H9 (cell line): ENCODE results near the gene MRPL23. TPM values are rescaled to one million over a fixed set of nuclear protein-coding genes. Genes with fewer than 3 reads are reported as not detected.

ENCODE experiments used
- DNase-seq: peaks from one replicate; pipeline ENCODE4 v3.0.0-alpha.2; 2017
- H2AFZ ChIP-seq: one replicate; pipeline ENCODE4 v1.6.1; 2013; ENCODE audit warnings: mild to moderate bottlenecking, low read length, control low read depth, moderate library complexity
- H2AK5ac ChIP-seq: 2 replicates; pipeline ENCODE4 v1.6.1; 2013; ENCODE audit warnings: low read length, control low read depth, mixed read lengths; ENCODE audit not compliant: insufficient read length
- H2BK120ac ChIP-seq: one replicate; pipeline ENCODE4 v1.6.1; 2013; ENCODE audit warnings: low read depth, mild to moderate bottlenecking, low read length, control low read depth, inconsistent platforms; ENCODE audit not compliant: poor library complexity, severe bottlenecking
- H2BK12ac ChIP-seq: 2 replicates; pipeline ENCODE4 v1.6.1; 2013; ENCODE audit warnings: low read length, control low read depth, mixed read lengths, low read depth; ENCODE audit not compliant: insufficient read length
- H2BK15ac ChIP-seq: 2 replicates; pipeline ENCODE4 v1.6.1; 2013; ENCODE audit warnings: low read depth, low read length, control low read depth
- H2BK20ac ChIP-seq: one replicate; pipeline ENCODE4 v1.6.1; 2013; ENCODE audit warnings: low read depth, mild to moderate bottlenecking, low read length, control low read depth, inconsistent platforms; ENCODE audit not compliant: poor library complexity, severe bottlenecking
- H2BK5ac ChIP-seq: 2 replicates; pipeline ENCODE4 v1.6.1; 2013; ENCODE audit warnings: low read length, control low read depth, mixed read lengths; ENCODE audit not compliant: insufficient read length
- H3K14ac ChIP-seq: 2 replicates; pipeline ENCODE4 v1.6.1; 2013; ENCODE audit warnings: low read length, control low read depth; ENCODE audit not compliant: insufficient read depth
- H3K18ac ChIP-seq: 2 replicates; pipeline ENCODE4 v1.6.1; 2013; ENCODE audit warnings: low read depth, mild to moderate bottlenecking, mixed read lengths, low read length, control low read depth; ENCODE audit not compliant: insufficient read length
- H3K23ac ChIP-seq: 2 replicates; pipeline ENCODE4 v1.6.1; 2013; ENCODE audit warnings: low read length, control low read depth, mixed read lengths, low read depth; ENCODE audit not compliant: insufficient read length
- H3K23me2 ChIP-seq: 2 replicates; pipeline ENCODE4 v1.6.1; 2013; ENCODE audit warnings: low read depth, mild to moderate bottlenecking, mixed read lengths, low read length, control low read depth; ENCODE audit not compliant: insufficient read length, poor library complexity, severe bottlenecking
- H3K27ac ChIP-seq: 2 replicates; pipeline ENCODE4 v1.5.1; 2013; ENCODE audit warnings: low read length, control low read depth, mixed read lengths, low read depth; ENCODE audit not compliant: insufficient read length
- H3K27me3 ChIP-seq: 2 replicates; pipeline ENCODE4 v1.6.1; 2013; ENCODE audit warnings: low read length, control low read depth, inconsistent platforms; ENCODE audit not compliant: insufficient read depth
- H3K4ac ChIP-seq: 2 replicates; pipeline ENCODE4 v1.6.1; 2013; ENCODE audit warnings: low read depth, mild to moderate bottlenecking, control low read depth, inconsistent platforms, low read length, moderate library complexity
- H3K4me1 ChIP-seq: 2 replicates; pipeline ENCODE4 v1.6.1; 2013; ENCODE audit warnings: low read length, control low read depth, inconsistent platforms; ENCODE audit not compliant: insufficient read depth
- H3K4me2 ChIP-seq: 2 replicates; pipeline ENCODE4 v1.6.1; 2013; ENCODE audit warnings: low read length, control low read depth, mixed read lengths; ENCODE audit not compliant: insufficient read length, insufficient read depth
- H3K56ac ChIP-seq: 2 replicates; pipeline ENCODE4 v1.6.1; 2013; ENCODE audit warnings: low read depth, mild to moderate bottlenecking, mixed read lengths, low read length, control low read depth; ENCODE audit not compliant: insufficient read length
- H3K79me1 ChIP-seq: 2 replicates; pipeline ENCODE4 v1.6.1; 2013; ENCODE audit warnings: low read depth, mild to moderate bottlenecking, moderate library complexity, low read length, control low read depth, inconsistent platforms; ENCODE audit not compliant: insufficient read depth, poor library complexity, severe bottlenecking
- H3K79me2 ChIP-seq: 2 replicates; pipeline ENCODE4 v1.6.1; 2013; ENCODE audit warnings: low read length, control low read depth, inconsistent platforms; ENCODE audit not compliant: insufficient read depth
- H3K9ac ChIP-seq: 2 replicates; pipeline ENCODE4 v1.6.1; 2013; ENCODE audit warnings: low read length, control low read depth, mixed read lengths; ENCODE audit not compliant: insufficient read length; ENCODE audit errors: extremely low read depth
- H3K9me3 ChIP-seq: one replicate; pipeline ENCODE4 v1.6.1; 2013; ENCODE audit warnings: low read depth, low read length, inconsistent platforms; ENCODE audit not compliant: control insufficient read depth
- H3T11ph ChIP-seq: one replicate; pipeline ENCODE4 v1.6.1; 2013; ENCODE audit warnings: mild to moderate bottlenecking, low read length, control low read depth, inconsistent platforms
- H4K20me1 ChIP-seq: one replicate; pipeline ENCODE4 v1.6.1; 2013; ENCODE audit not compliant: control insufficient read depth, insufficient read length, insufficient read depth
- H4K5ac ChIP-seq: 2 replicates; pipeline ENCODE4 v1.6.1; 2013; ENCODE audit warnings: low read depth, mild to moderate bottlenecking, mixed read lengths, low read length, control low read depth; ENCODE audit not compliant: insufficient read length
- H4K8ac ChIP-seq: replicated peaks from 2 replicates; pipeline ENCODE4 v1.6.1; 2013; ENCODE audit warnings: low read length, control low read depth, mixed read lengths, low read depth; ENCODE audit not compliant: insufficient read length
- H4K91ac ChIP-seq: 2 replicates; pipeline ENCODE4 v1.6.1; 2013; ENCODE audit warnings: low read depth, mild to moderate bottlenecking, moderate library complexity, mixed read lengths, low read length, control low read depth; ENCODE audit not compliant: insufficient read length
- H3K27ac Mint-ChIP-seq, 3 experiments: 2 replicates in 2 of 3; 3 replicates in 1 of 3; pipeline ENCODE4 v1.8.0; 2020 to 2021; ENCODE audit warnings: mixed read lengths in 3 of 3, mild to moderate bottlenecking in 1 of 3, moderate library complexity in 1 of 3
- H3K27me3 Mint-ChIP-seq: 2 replicates; pipeline ENCODE4 v1.8.0; 2021; ENCODE audit warnings: low read depth, mild to moderate bottlenecking, moderate library complexity, mixed read lengths
- H3K36me3 Mint-ChIP-seq, 3 experiments: 2 replicates in 2 of 3; 3 replicates in 1 of 3; pipeline ENCODE4 v1.8.0; 2020 to 2021; ENCODE audit warnings: low read depth in 3 of 3, mixed read lengths in 3 of 3; ENCODE audit not compliant: insufficient read depth in 1 of 3
- H3K4me1 Mint-ChIP-seq, 2 experiments: 2 replicates each; pipeline ENCODE4 v1.8.0; 2020; ENCODE audit warnings: mixed read lengths in 2 of 2
- H3K4me3 Mint-ChIP-seq, 2 experiments: 2 replicates in 1 of 2; 3 replicates in 1 of 2; pipeline ENCODE4 v1.8.0; 2020 to 2021; ENCODE audit warnings: mild to moderate bottlenecking in 2 of 2, mixed read lengths in 2 of 2, moderate library complexity in 1 of 2
- H3K9me3 Mint-ChIP-seq, 2 experiments: 2 replicates in 1 of 2; 3 replicates in 1 of 2; pipeline ENCODE4 v1.8.0; 2020; ENCODE audit warnings: mild to moderate bottlenecking in 2 of 2, mixed read lengths in 2 of 2, moderate library complexity in 1 of 2
- WGBS: extraction: QIAGEN DNeasy Blood & Tissue Kit; methylation state at CpG from one replicate; pipeline ENCODE4 v1.1.7; 2013; ENCODE audit warnings: missing lambda C conversion rate, low lambda C conversion rate, mixed read lengths; ENCODE audit not compliant: insufficient read length; ENCODE audit errors: extremely low coverage; 5-methylcytosine and 5-hydroxymethylcytosine counted together
- total RNA-seq: library from RNA; stranded (reverse); gene quantifications from 2 replicates; pipeline ENCODE4 v1.2.1, GENCODE V29; 2021
- TF ChIP-seq, protein P1 (sequence below): fragments of 200-600 bp; sonication (generic); conservative IDR thresholded peaks from 3 replicates; pipeline ENCODE4 v1.8.0; 2021; ENCODE audit warnings: antibody characterized with exemption, mild to moderate bottlenecking

The MRPL23 gene
- total RNA-seq, 1 experiment from 2014 or later: 67.3 TPM

DNA sequence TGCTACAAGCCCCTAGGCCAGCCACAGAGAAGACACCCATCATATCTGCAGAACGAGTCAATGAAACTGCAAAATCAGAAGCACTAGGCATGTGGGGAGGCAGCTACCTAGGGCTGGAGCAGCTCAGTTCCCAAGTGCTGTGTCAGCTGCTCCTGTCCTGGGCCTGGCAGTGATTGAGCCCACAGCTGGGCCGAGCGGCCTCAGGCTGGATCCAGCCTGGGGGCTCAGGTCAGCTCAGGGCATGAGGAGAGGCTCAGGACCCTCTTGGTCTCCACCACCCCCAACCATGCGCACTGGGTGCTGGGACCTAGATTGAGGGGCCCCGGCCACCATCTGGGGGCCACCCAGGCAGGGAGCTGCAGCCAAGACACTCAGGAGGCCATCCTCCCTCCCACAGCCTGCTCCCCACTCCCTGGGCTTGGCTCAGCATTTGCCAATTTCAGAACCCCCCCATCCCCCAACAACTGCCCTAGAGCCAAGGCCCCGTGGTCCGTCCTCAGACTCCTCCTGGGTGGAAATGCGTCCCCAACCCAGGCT is 30.1 kb upstream of the MRPL23 start:
- no peak overlapping the region for H3K27ac ChIP-seq
- no peak overlapping the region for H2AFZ ChIP-seq
- no peaks in the 10 kb centered on the region for H4K20me1 ChIP-seq
- H3K23me2 ChIP-seq: no peaks in the 10 kb centered on the region
- Mint-ChIP-seq H3K36me3 (no peaks in the 10 kb centered on the region; a peak in 1 of 7 replicates), H3K9me3 (peaks cover 6% of the 10 kb centered on the region in 2 experiments; a peak in 3 of 5 replicates), H3K27ac (no peak overlapping the region), H3K27me3 (peaks cover 11% of the 10 kb centered on the region), H3K4me3 (no peak overlapping the region), H3K4me1 (peaks cover 0 to 4% of the 10 kb centered on the region in 2 experiments; a peak in 1 of 4 replicates)
- no peak overlapping the region for H3K9ac ChIP-seq
- DNase-seq: no peak
- H3K4me2 ChIP-seq: no peak overlapping the region
- no peak overlapping the region for H3K18ac ChIP-seq
- H3K4me1 ChIP-seq: no peaks in the 10 kb centered on the region
- H3K14ac ChIP-seq: no peak overlapping the region
- H3K27me3 ChIP-seq: no peaks in the 10 kb centered on the region
- no peak overlapping the region for H3K56ac ChIP-seq
- no peaks in the 10 kb centered on the region for H3K9me3 ChIP-seq
- no CpG with 5 or more reads among the region's 8 CpGs for WGBS
- H3K79me2 ChIP-seq: no peaks in the 10 kb centered on the region
- no peak overlapping the region for H4K91ac ChIP-seq
- H2BK20ac ChIP-seq: no peak overlapping the region
- no peak overlapping the region for H3K4ac ChIP-seq
- H3K23ac ChIP-seq: no peak overlapping the region
- no peak overlapping the region for H2BK120ac ChIP-seq
- no peak overlapping the region for H3T11ph ChIP-seq
- no peak overlapping the region for H4K5ac ChIP-seq
- H2BK15ac ChIP-seq: no peak overlapping the region
- TF ChIP-seq, protein P1, sequence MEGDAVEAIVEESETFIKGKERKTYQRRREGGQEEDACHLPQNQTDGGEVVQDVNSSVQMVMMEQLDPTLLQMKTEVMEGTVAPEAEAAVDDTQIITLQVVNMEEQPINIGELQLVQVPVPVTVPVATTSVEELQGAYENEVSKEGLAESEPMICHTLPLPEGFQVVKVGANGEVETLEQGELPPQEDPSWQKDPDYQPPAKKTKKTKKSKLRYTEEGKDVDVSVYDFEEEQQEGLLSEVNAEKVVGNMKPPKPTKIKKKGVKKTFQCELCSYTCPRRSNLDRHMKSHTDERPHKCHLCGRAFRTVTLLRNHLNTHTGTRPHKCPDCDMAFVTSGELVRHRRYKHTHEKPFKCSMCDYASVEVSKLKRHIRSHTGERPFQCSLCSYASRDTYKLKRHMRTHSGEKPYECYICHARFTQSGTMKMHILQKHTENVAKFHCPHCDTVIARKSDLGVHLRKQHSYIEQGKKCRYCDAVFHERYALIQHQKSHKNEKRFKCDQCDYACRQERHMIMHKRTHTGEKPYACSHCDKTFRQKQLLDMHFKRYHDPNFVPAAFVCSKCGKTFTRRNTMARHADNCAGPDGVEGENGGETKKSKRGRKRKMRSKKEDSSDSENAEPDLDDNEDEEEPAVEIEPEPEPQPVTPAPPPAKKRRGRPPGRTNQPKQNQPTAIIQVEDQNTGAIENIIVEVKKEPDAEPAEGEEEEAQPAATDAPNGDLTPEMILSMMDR: no peak
- H3K79me1 ChIP-seq: no peaks in the 10 kb centered on the region
- H2BK5ac ChIP-seq: no peak overlapping the region
- no peak overlapping the region for H4K8ac ChIP-seq
- H2BK12ac ChIP-seq: no peak overlapping the region
- no peak overlapping the region for H2AK5ac ChIP-seq
